GM18502 (cell line): Measurements from ENCODE around the gene LAMB2.

Experiments used
- ATAC-seq: cut with Tn5 transposase; IDR thresholded peaks from one replicate; pipeline ENCODE4 v1.9.1; 2021; ENCODE audit warnings: mild to moderate bottlenecking; ENCODE audit not compliant: unreplicated experiment, poor library complexity

LAMB2 gene

GRCh38 chr3:49161808-49162530 lies 29.1 kb upstream of the LAMB2 start:
- ATAC-seq, result no peak

DNA sequence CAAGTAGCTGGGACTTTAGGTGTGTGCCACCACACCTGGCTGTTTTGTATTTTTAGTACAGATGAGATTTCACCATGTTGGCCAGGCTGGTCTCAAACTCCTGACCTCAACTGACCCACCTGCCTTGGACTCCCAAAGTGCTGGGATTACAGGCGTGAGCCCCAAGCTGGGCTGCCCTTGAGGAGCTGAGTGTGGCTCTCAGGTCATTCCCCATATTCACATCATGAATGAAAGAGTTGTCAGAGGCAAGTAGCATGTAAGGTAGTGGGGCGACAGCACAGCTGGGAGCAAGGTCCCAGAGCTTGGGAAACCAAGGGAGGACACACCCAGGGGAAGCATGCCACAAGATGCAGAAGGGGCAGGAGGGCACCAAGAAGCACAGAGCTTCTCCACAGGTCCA lies 28.3 kb upstream of the LAMB2 start:
- ATAC-seq, result no peak

GRCh38 chr3:49158792-49159191 lies 25.9 kb upstream of the LAMB2 start:
- no peak for ATAC-seq

- ATAC-seq, result no peak
Observed at GRCh38 chr3:49158103-49158709, 25.4 kb upstream of the LAMB2 start.

DNA sequence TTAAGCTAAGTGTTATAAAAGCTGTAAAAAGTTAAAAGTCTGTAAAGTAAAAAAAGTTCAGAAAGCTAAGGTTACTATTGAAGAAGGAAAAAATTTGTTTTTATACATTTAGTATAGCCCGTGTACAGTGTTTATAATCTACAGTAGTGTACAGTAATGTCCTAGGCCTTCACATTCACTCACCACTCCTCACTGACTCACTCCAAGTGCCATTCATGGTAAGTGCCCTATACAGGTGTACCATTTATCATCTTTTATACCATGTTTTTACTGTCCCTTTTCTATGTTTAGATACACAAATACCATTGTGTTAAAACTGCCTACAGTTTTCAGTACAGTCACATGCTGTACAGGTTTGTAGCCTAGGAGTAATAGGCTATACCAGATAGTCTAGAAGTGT lies 24.4 kb upstream of the LAMB2 start:
- ATAC-seq, result no peak

DNA sequence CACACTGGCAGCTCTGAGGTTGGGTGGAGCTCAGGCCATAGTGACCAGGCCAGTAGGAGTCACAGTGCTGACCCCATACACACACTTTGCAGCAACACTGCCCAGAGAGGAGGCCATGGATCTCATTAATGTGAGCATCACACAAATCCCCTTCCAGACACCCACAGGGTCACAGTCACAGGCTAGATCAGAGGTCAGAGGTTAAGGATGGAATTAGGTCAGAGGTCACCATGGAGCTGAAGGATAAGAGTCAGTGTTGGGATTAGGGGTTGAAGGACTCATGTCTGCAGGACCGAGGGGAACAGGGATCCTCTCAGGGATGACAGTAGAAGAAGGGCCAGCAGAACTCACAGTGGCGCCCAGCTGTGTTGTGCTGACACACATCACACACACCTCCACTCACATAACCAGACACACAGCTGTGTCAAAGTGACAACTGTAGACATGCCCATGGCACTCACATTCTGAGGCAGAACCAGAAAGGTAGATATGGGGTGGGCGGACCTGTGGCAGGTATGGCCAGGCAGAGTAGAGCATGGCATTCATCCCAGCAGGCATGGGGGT lies 20.6 kb upstream of the LAMB2 start:
- no peak for ATAC-seq

- no peak for ATAC-seq
Observed at GRCh38 chr3:49151610-49152009, 18.8 kb upstream of the LAMB2 start.

DNA sequence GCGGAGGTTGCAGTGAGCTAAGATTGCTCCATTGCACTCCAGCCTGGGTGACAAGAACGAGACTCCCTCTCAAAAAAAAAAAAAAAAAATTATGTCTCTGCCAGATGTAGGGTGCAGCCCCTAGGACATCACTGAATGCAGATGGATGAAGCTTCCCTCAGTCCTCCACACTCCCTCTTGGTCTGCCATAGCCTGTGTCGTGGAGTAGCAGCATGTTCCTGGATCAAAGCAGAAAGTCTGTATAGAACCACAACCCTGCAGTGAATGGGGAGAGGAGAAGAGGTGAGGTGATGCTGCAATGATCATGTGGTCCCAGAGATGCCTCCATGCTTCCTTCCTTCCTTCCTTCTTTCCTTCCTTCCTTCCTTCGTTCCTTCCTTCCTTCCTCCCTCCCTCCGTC lies 15.3 kb upstream of the LAMB2 start:
- ATAC-seq, result no peak

- no peak for ATAC-seq
Observed at GRCh38 chr3:49140080-49140479, 7.2 kb upstream of the LAMB2 start.

GRCh38 chr3:49135499-49135898 lies 2.6 kb upstream of the LAMB2 start:
- no peak for ATAC-seq

DNA sequence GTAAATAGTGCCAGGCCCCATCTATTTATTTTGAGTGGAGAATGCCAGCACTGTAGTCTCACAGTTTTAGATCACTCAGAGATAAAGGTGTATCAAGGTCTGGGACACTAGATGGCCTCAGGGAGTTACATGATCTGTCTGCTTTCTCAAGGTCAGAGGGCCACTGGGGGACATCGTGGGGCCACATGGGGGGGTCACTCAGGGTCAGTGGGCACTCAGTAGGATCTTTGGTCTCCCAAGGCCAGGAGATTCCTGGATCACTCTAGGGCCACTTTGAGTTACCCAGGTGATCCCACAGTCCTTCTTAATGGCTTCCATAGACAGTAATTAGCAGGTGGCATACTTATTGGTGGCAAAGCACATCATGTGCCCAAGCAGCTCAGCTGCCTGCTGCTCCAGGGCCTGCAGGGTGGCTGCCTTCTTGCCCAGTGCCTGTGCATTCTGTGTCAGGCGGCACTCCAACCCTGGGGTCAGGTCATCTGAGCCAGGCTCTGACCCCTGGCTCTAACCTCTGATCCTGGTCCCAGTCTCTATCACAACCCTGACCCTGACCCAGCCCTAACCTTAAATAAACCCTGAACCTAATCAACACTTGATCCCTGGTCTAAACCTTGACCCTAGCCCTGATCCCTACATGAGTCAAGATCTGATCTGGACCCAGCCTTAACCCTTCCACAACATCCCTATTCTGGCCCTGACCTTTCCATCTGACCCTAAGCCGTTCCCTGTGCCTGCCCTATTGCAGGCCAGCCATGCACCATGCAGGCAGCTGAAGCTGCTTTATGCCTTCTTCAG lies 1.8 kb upstream of the LAMB2 start:
- no peak for ATAC-seq

DNA sequence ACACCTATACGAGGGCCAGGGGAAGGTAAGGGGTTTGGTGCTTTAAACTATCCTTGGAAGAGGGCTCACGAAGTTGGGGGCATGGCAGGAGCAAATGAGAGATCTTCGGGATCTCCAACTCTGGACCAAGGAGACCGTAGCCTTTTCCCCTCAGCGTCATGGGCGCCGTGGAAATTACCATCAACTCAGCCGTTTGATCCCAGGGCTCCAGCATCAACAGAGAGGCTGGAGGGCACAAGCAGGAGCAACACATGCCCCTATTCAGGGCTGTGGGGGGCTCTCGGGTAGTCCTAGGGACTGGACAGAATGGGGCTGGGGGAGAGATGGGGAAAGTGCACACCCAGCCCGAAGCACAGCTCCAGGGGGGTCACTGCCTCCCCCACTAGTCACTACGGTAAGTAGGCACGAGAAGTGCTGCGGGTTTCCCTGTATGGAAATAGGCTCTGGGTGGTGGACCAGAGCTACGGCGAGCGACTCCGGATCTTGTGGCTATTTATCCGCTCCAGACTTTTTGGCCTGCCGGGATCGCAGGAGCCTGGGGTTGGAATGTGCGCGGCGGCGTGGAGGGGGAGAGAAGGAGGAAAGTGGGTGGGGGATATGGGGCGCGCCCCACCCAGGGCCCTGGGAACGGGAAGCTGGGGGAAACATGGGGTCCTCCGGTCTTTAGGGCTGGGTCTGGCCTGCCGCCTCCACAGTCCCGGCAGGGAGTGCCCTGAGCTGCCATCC lies 539 bp upstream of the LAMB2 start:
- ATAC-seq, result no peak

DNA sequence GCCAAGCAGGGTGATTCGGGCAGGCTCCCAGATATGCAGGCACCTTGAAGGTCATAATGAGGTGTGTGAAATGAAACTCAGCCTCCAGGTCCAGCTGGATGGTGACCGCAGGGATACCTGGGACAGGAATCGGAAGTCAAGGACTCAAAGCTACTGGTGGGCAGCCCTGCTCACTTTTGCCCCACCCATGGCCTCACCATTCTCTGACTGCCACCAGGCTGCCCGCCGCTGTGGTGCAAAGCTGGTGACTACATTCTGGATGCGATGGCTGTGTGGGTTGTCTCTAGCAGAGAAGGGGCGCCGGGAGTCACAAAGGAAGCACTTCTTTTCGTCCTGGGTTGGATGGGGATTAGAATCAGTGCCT lies 795 bp downstream of the LAMB2 start:
- no peak for ATAC-seq

GRCh38 chr3:49131576-49131975 lies 1.3 kb downstream of the LAMB2 start:
- ATAC-seq, result no peak

DNA sequence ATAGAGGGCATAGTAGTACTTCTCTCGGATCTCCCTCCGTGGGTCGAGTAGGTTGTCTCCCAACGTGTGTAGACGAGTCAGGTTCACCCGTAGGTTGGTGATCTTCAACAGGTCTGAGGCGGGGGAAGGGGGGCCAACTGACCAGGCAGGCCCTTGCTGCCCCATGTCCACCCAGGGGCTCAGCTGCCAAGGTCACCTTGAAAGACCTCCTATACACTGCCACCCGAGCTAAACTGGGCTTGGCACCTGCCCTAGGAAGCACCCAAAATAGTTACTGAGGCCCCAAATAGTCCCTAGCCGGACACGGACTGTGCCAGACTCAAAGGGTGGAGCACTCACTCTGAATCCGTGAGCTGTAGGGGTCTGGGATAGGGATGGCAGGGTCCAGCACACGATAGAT lies 1.8 kb downstream of the LAMB2 start:
- ATAC-seq, result no peak

GRCh38 chr3:49124991-49125670 lies 7.7 kb downstream of the LAMB2 start:
- no peak for ATAC-seq

DNA sequence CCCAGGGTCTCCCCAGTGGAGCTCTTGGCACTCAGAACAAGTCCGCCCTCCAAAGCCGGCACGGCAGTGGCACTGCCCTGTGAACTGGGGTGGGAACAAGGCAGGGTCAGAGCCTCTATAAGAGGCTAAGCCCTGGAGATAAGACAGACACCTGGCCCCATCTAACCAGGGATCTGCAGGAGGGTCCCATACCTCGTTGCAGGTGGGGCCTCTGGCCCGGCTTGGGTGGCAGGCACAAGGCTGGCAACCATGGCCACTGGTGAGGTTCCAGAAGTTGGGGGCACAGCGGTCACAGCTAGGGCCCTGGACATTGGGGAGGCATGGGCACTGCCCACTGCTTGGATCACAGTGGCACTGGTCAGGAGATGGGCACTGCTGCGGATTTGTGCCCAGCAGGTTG lies 8.6 kb downstream of the LAMB2 start:
- no peak for ATAC-seq

- ATAC-seq, result no peak
Observed at GRCh38 chr3:49123687-49124086, 9.2 kb downstream of the LAMB2 start.

GRCh38 chr3:49122886-49123545 lies 9.8 kb downstream of the LAMB2 start:
- ATAC-seq, result no peak

- ATAC-seq, result no peak
Observed at GRCh38 chr3:49122451-49122850, 10.4 kb downstream of the LAMB2 start.
